OCI-LY3 (cell line): ENCODE data around the gene POLR2E.

Experiments
- CTCF ChIP-seq: fragments of 200-600, 300-600 bp; sonication (generic); IDR thresholded peaks from 2 replicates; pipeline ENCODE4 v1.5.1; 2014; ENCODE audit warnings: antibody characterized with exemption, low read length, low read depth
- EZH2phosphoT487 ChIP-seq: fragments of 200-600 bp; shearing (Covaris generic); IDR thresholded peaks from 2 replicates; pipeline ENCODE4 v1.6.1; 2018; ENCODE audit warnings: antibody characterized with exemption, mixed run types, low read depth

- TF ChIP-seq CTCF (no peak), EZH2phosphoT487 (no peak)
Measured at GRCh38 chr19:1112268-1113029, 17.3 kb upstream of the POLR2E start.
